ENCODE measurements around the gene PPP2R3A. TPM values are rescaled to one million over a fixed set of nuclear protein-coding genes. Genes with fewer than 3 reads are reported as not detected.
A peak's percentile ranks its signal among the peaks of the same experiment; 100 is the strongest.
"Not testable (repeated sequence)": the region's sequence is repeated elsewhere in the genome, so short reads cannot be mapped to it uniquely, and the experiment has no call there.

PPP2R3A gene
- polyA plus RNA-seq, 3 donors from 2014 or later, result 0.06 to 0.24 (median 0.09) TPM

DNA sequence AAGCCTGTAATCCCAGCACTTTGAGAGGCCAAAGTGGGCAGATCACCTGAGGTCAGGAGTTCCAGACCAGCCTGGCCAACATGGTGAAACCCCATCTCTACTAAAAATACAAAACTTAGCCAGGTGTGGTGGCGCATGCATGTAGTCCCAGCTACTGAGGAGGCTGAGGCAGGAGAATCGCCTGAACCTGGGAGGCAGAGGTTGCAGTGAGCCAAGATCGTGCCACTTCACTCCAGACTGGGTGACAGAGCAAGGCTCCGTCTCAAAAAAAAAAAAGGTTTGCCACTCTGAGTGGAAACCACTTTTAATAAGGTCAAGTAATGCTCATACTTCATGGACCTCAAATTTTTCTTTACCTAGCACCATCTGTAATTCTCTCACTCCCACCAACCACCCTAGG lies 178.9 kb downstream of the PPP2R3A start:
- DNase-seq; H3K4me3 Mint-ChIP-seq; H3K27me3 Mint-ChIP-seq (ENCODE audit: low read depth in 3 of 3); H3K36me3 Mint-ChIP-seq; H3K9me3 Mint-ChIP-seq: not testable (repeated sequence)
- Mint-ChIP-seq H3K27ac (peak overlapping the region in 4 of 6 donors; percentile 43 to 66 (median 45)), H3K4me1 (peaks cover 35 to 69% of the 10 kb centered on the region in 2 donors)

GRCh38 chr3:136146981-136147729 lies 181.6 kb downstream of the PPP2R3A start:
- Mint-ChIP-seq H3K36me3 (peaks cover 8 to 20% (median 8%) of the 10 kb centered on the region in 3 donors), H3K27ac (peak overlapping the region in 3 of 6 donors; percentile 39 to 55 (median 52)), H3K4me1 (peaks cover 47 to 80% of the 10 kb centered on the region in 2 donors), H3K27me3 (ENCODE audit: low read depth in 3 of 3) (peaks cover 3 to 6% (median 4%) of the 10 kb centered on the region in 3 donors), H3K9me3 (no peaks in the 10 kb centered on the region), H3K4me3 (no peak overlapping the region)
- no peak for DNase-seq

DNA sequence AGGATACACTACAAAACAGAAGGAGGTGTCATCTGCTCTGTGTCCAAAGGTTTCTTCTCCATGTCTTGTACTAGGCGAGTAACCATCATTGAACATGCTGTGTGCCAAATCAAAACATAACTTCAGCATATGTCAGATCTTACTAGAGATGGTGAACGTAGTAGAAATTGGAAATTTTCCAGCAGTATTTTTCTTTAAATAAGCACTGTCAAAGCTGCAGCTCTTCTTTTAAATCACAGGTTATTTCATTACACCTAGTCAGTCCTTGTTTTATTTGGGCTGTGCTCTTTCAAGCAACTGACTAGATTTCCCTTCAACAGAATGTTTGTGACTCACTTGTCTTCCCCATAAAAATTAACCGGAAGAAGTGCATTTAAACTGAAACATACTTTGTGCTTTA lies 184.1 kb downstream of the PPP2R3A start:
- H3K4me1 Mint-ChIP-seq, result peaks cover 63 to 96% of the 10 kb centered on the region in 2 donors
- peaks cover 0 to 9% (median 4%) of the 10 kb centered on the region in 3 donors for H3K27me3 Mint-ChIP-seq (ENCODE audit: low read depth in 3 of 3)
- peak overlapping the region; percentile 39 to 74 (median 58) for H3K27ac Mint-ChIP-seq
- peaks cover 5 to 20% (median 8%) of the 10 kb centered on the region in 3 donors for H3K36me3 Mint-ChIP-seq
- no peaks in the 10 kb centered on the region for H3K9me3 Mint-ChIP-seq
- DNase-seq, result no peak
- peak overlapping the region in 1 of 5 donors; percentile 16 for H3K4me3 Mint-ChIP-seq

DNA sequence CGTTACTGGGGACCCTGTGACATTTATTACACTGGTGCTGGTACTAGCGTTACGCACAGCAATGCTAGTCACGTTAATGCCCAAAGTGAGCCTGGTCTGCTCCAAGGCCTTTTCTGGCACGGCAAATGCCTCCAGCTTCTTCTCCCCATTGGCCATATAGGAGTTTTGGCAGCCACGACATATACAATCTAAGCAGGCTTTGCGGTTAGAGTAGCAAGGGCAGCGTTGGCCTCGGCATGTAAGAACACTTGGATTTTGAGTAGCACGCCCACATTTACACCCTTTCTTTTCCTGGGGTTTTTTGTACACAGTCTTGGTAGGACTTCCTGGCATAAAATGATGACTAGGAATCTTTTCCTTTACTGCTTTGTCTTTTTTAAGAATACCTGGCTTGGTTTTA lies 185.7 kb downstream of the PPP2R3A start:
- Mint-ChIP-seq H3K27ac (peak overlapping the region in 3 of 6 donors; percentile 2 to 62 (median 18)), H3K4me3 (peak overlapping the region in 1 of 5 donors; percentile 1), H3K9me3 (no peaks in the 10 kb centered on the region)

GRCh38 chr3:136152176-136152843 lies 186.8 kb downstream of the PPP2R3A start:
- Mint-ChIP-seq H3K36me3 (peaks cover 5 to 20% (median 8%) of the 10 kb centered on the region in 3 donors), H3K27me3 (ENCODE audit: low read depth in 3 of 3) (peaks cover 0 to 14% (median 6%) of the 10 kb centered on the region in 3 donors), H3K9me3 (no peaks in the 10 kb centered on the region), H3K27ac (peak overlapping the region; percentile 12 to 85 (median 34)), H3K4me3 (peak overlapping the region in 3 of 5 donors; percentile 19 to 24 (median 21)), H3K4me1 (peaks cover 75 to 93% of the 10 kb centered on the region in 2 donors)
- no peak for DNase-seq

More for the DNA sequence above, 185.7 kb downstream of the PPP2R3A start:
- peaks cover 0 to 9% (median 6%) of the 10 kb centered on the region in 3 donors for H3K27me3 Mint-ChIP-seq (ENCODE audit: low read depth in 3 of 3)
- peaks cover 70 to 92% of the 10 kb centered on the region in 2 donors for H3K4me1 Mint-ChIP-seq
- no peak for DNase-seq
- H3K36me3 Mint-ChIP-seq, result peaks cover 5 to 20% (median 8%) of the 10 kb centered on the region in 3 donors

DNA sequence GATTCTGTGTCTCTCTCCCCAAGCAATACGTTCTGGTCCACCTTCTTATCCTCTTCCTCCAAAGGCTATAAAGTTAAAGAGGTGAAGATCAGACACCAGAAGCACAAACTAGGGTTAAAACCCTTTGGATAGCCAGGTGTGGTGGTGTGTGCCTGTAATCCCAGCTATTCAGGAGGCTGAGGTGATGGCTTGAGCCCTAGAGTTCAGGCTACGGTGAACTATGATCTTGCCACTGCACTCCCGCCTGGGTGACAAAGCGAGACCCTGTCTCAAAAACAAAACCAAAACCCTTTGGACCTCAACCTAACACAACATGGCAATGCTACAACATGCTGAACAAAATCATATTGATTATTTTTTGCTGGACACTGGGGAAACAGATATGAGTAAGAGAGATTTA lies 187.4 kb downstream of the PPP2R3A start:
- DNase-seq, result no peak
- Mint-ChIP-seq H3K27me3 (ENCODE audit: low read depth in 3 of 3) (peaks cover 0 to 15% (median 6%) of the 10 kb centered on the region in 3 donors), H3K27ac (peak overlapping the region in 5 of 6 donors; percentile 12 to 85 (median 53)), H3K4me1 (peaks cover 76 to 93% of the 10 kb centered on the region in 2 donors), H3K9me3 (no peaks in the 10 kb centered on the region), H3K4me3 (peak overlapping the region; percentile 11 to 61 (median 42)), H3K36me3 (peaks cover 5 to 20% (median 8%) of the 10 kb centered on the region in 3 donors)

DNA sequence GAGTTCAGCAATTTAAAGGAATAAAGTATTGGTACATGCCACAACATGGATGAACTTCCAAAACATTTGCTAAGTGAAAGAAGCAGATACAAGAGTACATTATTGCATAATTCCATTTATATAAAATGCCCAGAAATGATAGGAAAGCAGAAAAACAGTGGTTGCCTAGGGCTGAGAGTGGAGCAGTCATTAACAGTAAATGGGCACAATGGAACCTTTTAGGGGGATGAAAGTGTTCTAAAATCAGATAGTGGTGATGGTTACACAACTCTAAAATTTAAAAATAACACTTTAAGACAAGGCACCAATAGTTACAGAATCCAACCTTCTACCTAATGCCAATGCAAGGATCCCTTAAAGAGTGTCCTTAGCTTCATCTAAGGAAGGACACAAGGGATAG lies 196.0 kb downstream of the PPP2R3A start:
- H3K4me3 Mint-ChIP-seq, result peak overlapping the region in 2 of 5 donors; percentile 12 to 23
- no peak for DNase-seq
- H3K27me3 Mint-ChIP-seq (ENCODE audit: low read depth in 3 of 3), result peaks cover 0 to 9% (median 2%) of the 10 kb centered on the region in 3 donors
- H3K27ac Mint-ChIP-seq, result peak overlapping the region in 3 of 6 donors; percentile 10 to 66 (median 12)
- H3K36me3 Mint-ChIP-seq, result peaks cover 0 to 3% (median 0%) of the 10 kb centered on the region in 3 donors
- peaks cover 73 to 89% of the 10 kb centered on the region in 2 donors for H3K4me1 Mint-ChIP-seq
- no peaks in the 10 kb centered on the region for H3K9me3 Mint-ChIP-seq

DNA sequence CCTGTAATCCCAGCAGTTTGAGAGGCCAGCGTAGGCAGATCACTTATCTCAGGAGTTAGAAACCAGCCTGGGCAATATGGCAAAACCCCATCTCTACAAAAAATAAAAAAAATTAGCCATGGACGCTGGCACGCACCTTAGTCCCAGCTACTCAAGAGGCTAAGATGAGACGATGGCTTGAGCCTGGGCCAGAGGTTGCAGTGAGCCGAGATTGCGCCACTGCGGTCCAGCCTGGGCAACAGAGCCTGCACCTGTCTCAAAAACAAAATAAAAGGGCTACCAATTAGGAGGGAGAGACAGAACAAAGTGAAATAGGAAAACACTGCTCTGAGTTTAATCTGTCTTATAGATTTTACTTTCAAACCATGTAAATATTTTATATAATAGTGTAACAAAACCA lies 196.8 kb downstream of the PPP2R3A start:
- Mint-ChIP-seq H3K4me3 (peak overlapping the region in 1 of 5 donors; percentile 15), H3K27ac (peak overlapping the region in 5 of 6 donors; percentile 16 to 73 (median 39)), H3K9me3 (no peaks in the 10 kb centered on the region), H3K36me3 (peaks cover 0 to 3% (median 0%) of the 10 kb centered on the region in 3 donors), H3K4me1 (peaks cover 76 to 89% of the 10 kb centered on the region in 2 donors), H3K27me3 (ENCODE audit: low read depth in 3 of 3) (peaks cover 0 to 6% (median 2%) of the 10 kb centered on the region in 3 donors)
- DNase-seq, result no peak

- H3K4me3 Mint-ChIP-seq, result peak overlapping the region; percentile 18 to 67 (median 49)
- H3K27me3 Mint-ChIP-seq (ENCODE audit: low read depth in 3 of 3); H3K36me3 Mint-ChIP-seq; DNase-seq; H3K9me3 Mint-ChIP-seq: not testable (repeated sequence)
- H3K4me1 Mint-ChIP-seq, result peaks cover 78 to 89% of the 10 kb centered on the region in 2 donors
- peak overlapping the region; percentile 50 to 83 (median 72) for H3K27ac Mint-ChIP-seq
Measured at GRCh38 chr3:136163607-136164006, 198.1 kb downstream of the PPP2R3A start.

DNA sequence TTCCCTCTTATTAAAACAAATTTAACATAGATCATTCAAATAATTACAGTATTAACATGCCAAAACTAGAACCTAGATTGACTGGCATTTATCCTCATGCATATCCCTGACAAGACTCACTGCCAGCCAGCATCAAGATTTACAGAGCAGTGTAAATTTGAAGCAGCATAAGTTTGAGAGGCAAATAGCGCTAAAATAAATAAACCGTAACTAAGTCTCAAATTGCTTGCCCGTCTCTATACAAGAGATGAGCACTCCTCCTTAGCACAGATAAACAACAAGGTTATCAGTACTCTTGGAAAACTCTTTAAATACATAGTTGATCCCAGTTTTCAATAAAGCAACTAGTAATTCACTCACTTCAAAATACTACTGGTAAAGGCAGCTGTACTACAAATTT lies 201.0 kb downstream of the PPP2R3A start:
- Mint-ChIP-seq H3K36me3 (no peaks in the 10 kb centered on the region), H3K9me3 (no peaks in the 10 kb centered on the region), H3K27ac (peak overlapping the region in 2 of 6 donors; percentile 34 to 61), H3K27me3 (ENCODE audit: low read depth in 3 of 3) (peaks cover 2 to 3% (median 2%) of the 10 kb centered on the region in 3 donors), H3K4me1 (peaks cover 66 to 73% of the 10 kb centered on the region in 2 donors), H3K4me3 (peak overlapping the region in 3 of 5 donors; percentile 33 to 48 (median 42))
- no peak for DNase-seq

DNA sequence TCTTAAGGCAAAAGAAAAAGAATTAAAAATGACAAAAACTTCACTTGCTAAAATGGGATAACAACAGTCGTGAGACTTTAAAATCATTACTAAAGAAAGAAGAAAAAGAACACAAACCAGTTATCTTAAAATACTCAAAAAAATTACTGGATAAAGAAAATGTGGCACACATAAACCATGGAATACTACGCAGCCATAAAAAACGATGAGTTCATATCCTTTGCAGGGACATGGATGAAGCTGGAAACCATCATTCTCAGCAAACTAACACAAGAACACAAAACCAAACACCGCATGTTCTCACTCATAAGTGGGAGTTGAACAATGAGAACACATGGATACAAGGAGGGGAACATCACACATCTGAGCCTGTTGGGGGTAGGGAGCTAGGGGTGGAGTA lies 202.7 kb downstream of the PPP2R3A start:
- Mint-ChIP-seq H3K27ac (peak overlapping the region in 3 of 6 donors; percentile 15 to 61 (median 46)), H3K4me3 (peak overlapping the region in 2 of 5 donors; percentile 8 to 11)
- H3K36me3 Mint-ChIP-seq, result not testable (repeated sequence)

DNA sequence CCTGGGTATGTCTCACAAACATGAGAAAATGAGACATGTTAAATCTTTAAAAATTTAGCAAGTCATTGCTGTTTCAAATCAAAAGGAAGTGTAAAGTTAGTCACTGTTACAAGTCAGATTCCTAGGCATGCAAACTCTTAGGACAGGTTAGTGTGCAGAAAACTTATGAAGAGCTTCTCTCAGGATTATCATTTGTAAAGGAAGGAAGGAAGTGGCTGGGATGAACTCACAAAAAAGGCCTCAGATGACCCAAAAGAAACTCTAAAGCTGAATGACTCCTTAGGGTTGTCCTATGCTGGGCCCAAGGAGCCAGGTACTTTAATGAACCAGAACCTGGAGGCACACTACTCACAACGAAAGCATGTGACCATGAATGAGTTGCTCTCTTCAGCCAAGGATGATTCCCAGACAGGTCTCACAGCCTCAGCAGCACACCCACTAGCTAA lies 205.6 kb downstream of the PPP2R3A start:
- peak overlapping the region in 5 of 6 donors; percentile 29 to 77 (median 73) for H3K27ac Mint-ChIP-seq
- DNase-seq, result no peak

More for the DNA sequence above, 202.7 kb downstream of the PPP2R3A start:
- H3K27me3 Mint-ChIP-seq (ENCODE audit: low read depth in 3 of 3); DNase-seq; H3K9me3 Mint-ChIP-seq: not testable (repeated sequence)
- H3K4me1 Mint-ChIP-seq, result peaks cover 56 to 58% of the 10 kb centered on the region in 2 donors

GRCh38 chr3:136173939-136174490 lies 208.5 kb downstream of the PPP2R3A start:
- Mint-ChIP-seq H3K27me3 (ENCODE audit: low read depth in 3 of 3) (peaks cover 0 to 8% (median 2%) of the 10 kb centered on the region in 3 donors), H3K36me3 (no peaks in the 10 kb centered on the region), H3K4me1 (peaks cover 36 to 38% of the 10 kb centered on the region in 2 donors), H3K9me3 (no peaks in the 10 kb centered on the region), H3K4me3 (peak overlapping the region in 3 of 5 donors; percentile 0 to 33 (median 30)), H3K27ac (peak overlapping the region in 3 of 6 donors; percentile 6 to 46 (median 34))
- no peak for DNase-seq

More for the DNA sequence above, 205.6 kb downstream of the PPP2R3A start:
- Mint-ChIP-seq H3K9me3 (no peaks in the 10 kb centered on the region), H3K4me3 (peak overlapping the region; percentile 5 to 31 (median 8)), H3K4me1 (peaks cover 40 to 41% of the 10 kb centered on the region in 2 donors), H3K36me3 (no peaks in the 10 kb centered on the region), H3K27me3 (ENCODE audit: low read depth in 3 of 3) (peaks cover 0 to 5% (median 2%) of the 10 kb centered on the region in 3 donors)
